Esophagus muscularis mucosa (tissue), 4 donors: ENCODE measurements around the gene CEP112. TPM values are rescaled to one million over a fixed set of nuclear protein-coding genes. Genes with fewer than 3 reads are reported as not detected.

Source experiments
- DNase-seq: peaks from one replicate; pipeline ENCODE4 v3.0.0-alpha.2; 2017; ENCODE audit errors: extremely low spot score
- H3K27ac ChIP-seq, 4 donors: fragments of 200-600 bp; sonication (generic); replicated peaks in 1 of 4; 1 replicate in 3 of 4; 2 replicates in 1 of 4; pipeline ENCODE4 v1.5.1; 2016 to 2019; ENCODE audit warnings: mild to moderate bottlenecking in 1 of 4
- H3K27me3 ChIP-seq, 4 donors: fragments of 200-600 bp; sonication (generic); one replicate each; pipeline versions ENCODE4 v1.5.1 to v1.6.0; 2016 to 2019
- H3K36me3 ChIP-seq, 4 donors: fragments of 200-600 bp; sonication (generic); one replicate each; pipeline ENCODE4 v1.5.1; 2016 to 2019
- H3K4me1 ChIP-seq, 4 donors: fragments of 200-600 bp; sonication (generic); one replicate each; pipeline ENCODE4 v1.5.1; 2016 to 2019
- H3K4me3 ChIP-seq, 4 donors: fragments of 200-600 bp; sonication (generic); 1 replicate in 2 of 4; 2 replicates in 2 of 4; pipeline ENCODE4 v1.5.1; 2016 to 2019; ENCODE audit warnings: mild to moderate bottlenecking in 4 of 4, moderate library complexity in 1 of 4
- H3K9me3 ChIP-seq, 4 donors: fragments of 200-600 bp; sonication (generic); 1 replicate in 3 of 4; 2 replicates in 1 of 4; pipeline ENCODE4 v1.5.1; 2016 to 2019
- EP300 ChIP-seq: sonication (generic); formaldehyde crosslinking; IDR thresholded peaks from one replicate; pipeline ENCODE4 v1.6.1; 2017; ENCODE audit warnings: antibody characterized with exemption
- POLR2A ChIP-seq: fragments of 450-650 bp; IDR thresholded peaks from one replicate; pipeline ENCODE4 v1.6.1; 2017; ENCODE audit warnings: antibody characterized with exemption, moderate library complexity, mild to moderate bottlenecking, low read depth
- POLR2AphosphoS5 ChIP-seq, 2 donors: sonication (generic); formaldehyde crosslinking; IDR thresholded peaks; one replicate each; pipeline ENCODE4 v1.6.1; 2017; ENCODE audit warnings: antibody characterized with exemption in 2 of 2
- WGBS: methylation state at CpG from one replicate; pipeline ENCODE4 v1.1.5; 2018; 5-methylcytosine and 5-hydroxymethylcytosine counted together
- intact Hi-C: fragments of 100-400 bp; cut with DNase I; formaldehyde crosslinking; loops from one replicate; pipeline ENCODE4 v1.15.1; 2023
- total RNA-seq, 4 donors: library from RNA; depleted of rRNA; stranded (reverse); fragments of >200 nt; gene quantifications; one replicate each; pipeline versions ENCODE4 v1.1.0 to v1.2.1, GENCODE V29; 2016
- TF ChIP-seq, protein P1 (sequence below), 3 experiments: fragments of 200-600 bp in 2 of 3; fragments of 450-650 bp in 1 of 3; sonication (generic) in 2 of 3; IDR thresholded peaks; one replicate each; pipeline ENCODE4 v1.5.1; 2017 to 2019; ENCODE audit warnings: antibody characterized with exemption in 3 of 3, mild to moderate bottlenecking in 2 of 3, moderate library complexity in 1 of 3

The CEP112 gene
- total RNA-seq, 4 donors from 2014 or later = 17.0 to 24.7 (median 23.2) TPM

DNA sequence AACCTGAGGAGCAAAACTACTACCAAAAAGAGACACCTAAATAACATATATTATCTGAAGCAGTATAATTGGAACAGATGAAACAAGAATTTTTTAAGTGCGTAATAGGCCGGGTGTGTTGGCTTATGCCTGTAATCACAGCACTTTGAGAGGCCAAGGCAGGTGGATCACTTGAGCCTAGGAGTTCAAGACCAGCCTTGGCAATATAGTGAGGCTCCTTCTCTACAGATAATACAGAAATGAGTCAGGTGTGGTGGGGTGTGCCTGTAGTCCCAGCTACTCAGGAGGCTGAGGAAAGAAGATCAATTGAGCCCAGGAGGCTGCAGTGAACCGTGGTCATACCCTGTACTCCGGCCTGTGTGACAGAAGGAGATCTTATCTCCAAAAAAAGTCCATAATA, 336.3 kb downstream of the CEP112 start:
- Histone ChIP-seq H3K9me3 (no peaks in the 10 kb centered on the region), H3K4me3 (no peak overlapping the region), H3K36me3 (no peaks in the 10 kb centered on the region), H3K27me3 (no peaks in the 10 kb centered on the region), H3K27ac (no peak overlapping the region), H3K4me1 (no peaks in the 10 kb centered on the region)
- DNase-seq = no peak
- intact Hi-C loops = no loop called here
- WGBS = 95% methylated on average over 4 of the region's 4 CpGs
- no peak for TF ChIP-seq EP300
- TF ChIP-seq, protein P1, sequence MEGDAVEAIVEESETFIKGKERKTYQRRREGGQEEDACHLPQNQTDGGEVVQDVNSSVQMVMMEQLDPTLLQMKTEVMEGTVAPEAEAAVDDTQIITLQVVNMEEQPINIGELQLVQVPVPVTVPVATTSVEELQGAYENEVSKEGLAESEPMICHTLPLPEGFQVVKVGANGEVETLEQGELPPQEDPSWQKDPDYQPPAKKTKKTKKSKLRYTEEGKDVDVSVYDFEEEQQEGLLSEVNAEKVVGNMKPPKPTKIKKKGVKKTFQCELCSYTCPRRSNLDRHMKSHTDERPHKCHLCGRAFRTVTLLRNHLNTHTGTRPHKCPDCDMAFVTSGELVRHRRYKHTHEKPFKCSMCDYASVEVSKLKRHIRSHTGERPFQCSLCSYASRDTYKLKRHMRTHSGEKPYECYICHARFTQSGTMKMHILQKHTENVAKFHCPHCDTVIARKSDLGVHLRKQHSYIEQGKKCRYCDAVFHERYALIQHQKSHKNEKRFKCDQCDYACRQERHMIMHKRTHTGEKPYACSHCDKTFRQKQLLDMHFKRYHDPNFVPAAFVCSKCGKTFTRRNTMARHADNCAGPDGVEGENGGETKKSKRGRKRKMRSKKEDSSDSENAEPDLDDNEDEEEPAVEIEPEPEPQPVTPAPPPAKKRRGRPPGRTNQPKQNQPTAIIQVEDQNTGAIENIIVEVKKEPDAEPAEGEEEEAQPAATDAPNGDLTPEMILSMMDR (IDR thresholded peaks at IDR 0.05) = no peak
- TF ChIP-seq POLR2AphosphoS5 (IDR thresholded peaks at IDR 0.05) = no peak
- TF ChIP-seq POLR2A = no peak

DNA sequence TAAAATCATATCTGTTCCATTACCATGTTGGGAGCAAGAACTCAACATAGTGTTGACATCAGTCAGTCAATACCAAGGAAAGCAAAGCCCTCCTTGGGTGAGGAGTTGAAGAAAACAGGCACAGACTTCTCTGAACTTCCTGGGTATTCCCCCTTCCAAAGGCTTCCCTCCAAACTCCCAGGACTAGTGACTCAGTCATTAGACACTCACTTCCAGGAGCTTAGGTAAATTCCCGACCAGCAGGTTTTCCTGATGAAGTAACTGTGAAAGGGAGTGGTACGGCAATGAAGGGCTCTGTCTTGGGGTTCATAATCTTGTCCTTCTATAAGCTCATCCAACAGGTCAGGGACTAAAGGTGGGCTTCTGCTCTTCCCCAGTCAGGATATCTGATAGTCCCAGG, 336.7 kb downstream of the CEP112 start:
- Histone ChIP-seq H3K27ac (no peak overlapping the region), H3K27me3 (no peaks in the 10 kb centered on the region), H3K4me3 (no peak overlapping the region), H3K9me3 (no peaks in the 10 kb centered on the region), H3K4me1 (no peaks in the 10 kb centered on the region), H3K36me3 (no peaks in the 10 kb centered on the region)
- 70% methylated on average over 2 of the region's 2 CpGs for WGBS
- intact Hi-C loops = no loop called here
- TF ChIP-seq, protein P1 (IDR thresholded peaks at IDR 0.05) = no peak
- TF ChIP-seq POLR2AphosphoS5 (IDR thresholded peaks at IDR 0.05) (no peak), EP300 (no peak), POLR2A (no peak)
- no peak for DNase-seq

DNA sequence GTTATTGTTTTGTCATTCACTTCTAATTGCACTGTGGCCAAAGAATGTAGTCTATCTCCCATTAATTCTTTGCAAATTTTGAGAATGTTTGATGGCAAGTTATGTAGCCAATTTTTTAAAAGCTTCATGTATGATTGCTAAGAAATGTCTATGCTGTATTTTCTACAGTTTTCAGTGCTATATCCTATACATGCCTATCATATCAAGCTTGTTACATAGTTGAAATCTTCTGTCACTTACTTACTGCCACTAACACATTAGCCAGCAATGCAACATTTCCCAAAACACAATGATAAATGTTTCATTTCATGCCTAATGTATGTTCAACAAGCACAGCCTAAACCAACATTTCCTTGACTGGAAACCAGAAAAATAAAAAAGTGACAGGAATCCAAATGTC, 338.1 kb downstream of the CEP112 start:
- no peak for TF ChIP-seq EP300
- TF ChIP-seq POLR2AphosphoS5 (IDR thresholded peaks at IDR 0.05) = no peak
- TF ChIP-seq, protein P1 (IDR thresholded peaks at IDR 0.05) = no peak
- TF ChIP-seq POLR2A = no peak
- Histone ChIP-seq H3K4me3 (no peak overlapping the region), H3K27me3 (no peaks in the 10 kb centered on the region), H3K9me3 (no peaks in the 10 kb centered on the region), H3K36me3 (no peaks in the 10 kb centered on the region), H3K27ac (no peak overlapping the region), H3K4me1 (no peaks in the 10 kb centered on the region)
- DNase-seq = no peak
- intact Hi-C loops = no loop called here

DNA sequence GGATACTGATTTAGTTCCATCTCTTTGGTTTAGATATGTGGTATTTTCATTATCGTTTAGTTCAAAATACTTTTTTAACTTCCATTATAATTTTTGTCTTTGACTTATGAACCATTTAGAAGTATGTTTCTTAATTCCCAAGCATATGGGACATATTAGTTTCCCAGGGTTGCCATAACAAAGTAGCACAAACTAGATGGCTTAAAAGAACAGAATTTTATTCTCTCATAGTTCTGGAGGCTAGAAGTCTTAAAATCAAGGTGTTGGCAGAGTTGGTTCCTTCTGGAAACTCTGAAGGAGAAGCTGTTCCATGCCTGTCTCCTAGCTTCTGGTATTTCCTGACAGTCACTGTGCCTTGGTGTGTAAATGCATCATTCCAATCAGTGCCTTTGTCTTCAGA, 339.0 kb downstream of the CEP112 start:
- Histone ChIP-seq H3K27ac (no peak overlapping the region), H3K27me3 (no peaks in the 10 kb centered on the region), H3K4me1 (no peaks in the 10 kb centered on the region), H3K9me3 (no peaks in the 10 kb centered on the region), H3K36me3 (no peaks in the 10 kb centered on the region), H3K4me3 (no peak overlapping the region)
- no peak for DNase-seq
- intact Hi-C loops = no loop called here
- WGBS = 85% methylated on average over 1 of the region's 1 CpG
- TF ChIP-seq POLR2A (no peak), EP300 (no peak), POLR2AphosphoS5 (IDR thresholded peaks at IDR 0.05) (no peak)
- TF ChIP-seq, protein P1 (IDR thresholded peaks at IDR 0.05) = no peak

DNA sequence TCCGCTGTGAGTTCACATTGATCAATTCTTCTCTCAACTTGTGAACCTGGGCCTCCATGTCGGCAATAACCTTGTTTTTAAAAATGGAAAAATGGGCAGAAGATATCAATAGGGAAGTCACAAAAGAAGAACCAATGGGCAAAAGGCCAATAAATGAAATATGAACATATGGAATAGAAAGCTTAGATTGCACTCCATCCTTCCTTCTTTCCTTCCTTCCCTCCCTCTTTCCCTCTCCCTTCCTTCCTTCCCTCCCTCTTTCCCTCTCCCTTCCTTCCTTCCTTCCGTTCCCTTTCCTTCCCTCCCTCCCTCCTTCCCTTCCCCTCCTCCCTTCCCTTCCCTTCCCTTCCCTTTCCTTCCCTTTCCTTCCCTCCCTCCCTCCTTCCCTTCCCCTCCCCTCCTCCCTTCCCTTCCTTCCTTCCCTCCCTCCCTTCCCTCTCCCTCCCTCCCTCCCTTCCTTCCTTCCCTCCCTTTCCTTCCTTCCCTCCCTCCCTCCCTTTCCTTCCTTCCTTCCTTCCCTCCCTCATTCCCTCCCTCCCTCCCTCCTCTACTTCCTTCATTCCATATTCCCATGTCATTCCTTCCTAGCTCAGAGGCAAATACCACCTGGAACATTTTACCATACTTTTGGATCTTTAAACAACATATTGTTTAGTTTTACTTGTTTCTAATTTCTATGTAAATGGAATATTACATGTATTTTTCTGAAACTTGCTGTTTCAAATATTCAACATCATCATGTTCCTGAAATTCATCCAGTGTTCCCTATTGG, 339.8 kb downstream of the CEP112 start:
- H3K4me1 ChIP-seq = no peaks in the 10 kb centered on the region
- H3K27ac ChIP-seq = no peak overlapping the region
- TF ChIP-seq POLR2AphosphoS5 (IDR thresholded peaks at IDR 0.05) (no peak), EP300 (no peak), POLR2A (no peak)
- TF ChIP-seq, protein P1 (IDR thresholded peaks at IDR 0.05) = no peak
- 96% methylated on average over 2 of the region's 3 CpGs for WGBS
- H3K36me3 ChIP-seq = no peaks in the 10 kb centered on the region
- no peak for DNase-seq
- intact Hi-C loops = no loop called here
- H3K4me3 ChIP-seq = no peak overlapping the region
- H3K27me3 ChIP-seq = no peaks in the 10 kb centered on the region
- no peaks in the 10 kb centered on the region for H3K9me3 ChIP-seq
